D721Med (cell line): ENCODE measurements around the gene LYAR.

ENCODE experiments used
- DNase-seq: peaks from one replicate; pipeline ENCODE4 v3.0.0; 2011; ENCODE audit warnings: low spot score; ENCODE audit not compliant: insufficient read length
- FAIRE-seq: peaks from 2 replicates; lab custom pipeline; 2011; peaks lifted over from hg19 to GRCh38; lab: Jason Lieb, UNC
- TF ChIP-seq, protein P1 (sequence below): IDR thresholded peaks from 2 replicates; pipeline ENCODE4 v1.5.1; 2012; ENCODE audit warnings: mild to moderate bottlenecking, control low read depth; ENCODE audit not compliant: insufficient read depth; ENCODE audit errors: missing control alignments

The LYAR gene

DNA sequence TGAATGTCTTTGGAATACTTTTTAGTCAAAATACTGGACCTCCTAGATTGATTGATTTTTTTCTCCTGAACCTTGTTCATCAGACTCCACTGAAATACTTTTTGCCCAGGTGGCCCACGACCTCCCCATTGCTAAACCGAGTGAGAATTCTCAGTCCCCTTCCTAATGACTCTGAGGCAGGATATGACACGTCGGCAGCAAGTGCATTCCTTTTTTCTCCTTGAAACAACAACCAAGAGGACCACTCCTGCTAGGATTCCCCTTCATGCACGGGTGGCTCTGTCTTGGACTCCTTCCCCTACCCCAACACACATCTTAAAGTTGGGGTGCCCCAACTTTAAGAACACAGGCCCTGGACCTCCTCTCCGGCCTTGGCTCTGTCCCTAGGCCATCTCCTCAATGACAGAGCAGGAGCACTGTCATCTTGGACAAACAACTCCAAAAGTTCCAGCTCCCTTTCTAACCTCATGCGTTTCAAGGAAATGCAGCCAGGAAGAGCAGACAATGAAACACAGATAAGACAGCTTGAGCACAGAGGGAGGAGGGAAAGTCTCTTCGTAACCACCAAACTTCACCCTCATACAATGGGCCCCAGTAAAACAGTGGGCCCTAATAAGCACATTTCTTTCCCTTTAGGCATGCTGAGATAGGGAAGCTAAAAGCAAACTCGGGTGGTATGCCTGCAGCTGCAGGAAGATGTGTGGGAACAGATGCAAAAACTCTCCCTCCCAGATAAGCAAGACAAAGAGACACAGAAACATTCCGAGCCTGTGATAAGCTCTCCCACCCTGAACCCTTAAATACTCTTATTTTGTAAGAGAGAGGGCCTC lies 34.0 kb upstream of the LYAR start:
- DNase-seq, result no peak
- TF ChIP-seq, protein P1, sequence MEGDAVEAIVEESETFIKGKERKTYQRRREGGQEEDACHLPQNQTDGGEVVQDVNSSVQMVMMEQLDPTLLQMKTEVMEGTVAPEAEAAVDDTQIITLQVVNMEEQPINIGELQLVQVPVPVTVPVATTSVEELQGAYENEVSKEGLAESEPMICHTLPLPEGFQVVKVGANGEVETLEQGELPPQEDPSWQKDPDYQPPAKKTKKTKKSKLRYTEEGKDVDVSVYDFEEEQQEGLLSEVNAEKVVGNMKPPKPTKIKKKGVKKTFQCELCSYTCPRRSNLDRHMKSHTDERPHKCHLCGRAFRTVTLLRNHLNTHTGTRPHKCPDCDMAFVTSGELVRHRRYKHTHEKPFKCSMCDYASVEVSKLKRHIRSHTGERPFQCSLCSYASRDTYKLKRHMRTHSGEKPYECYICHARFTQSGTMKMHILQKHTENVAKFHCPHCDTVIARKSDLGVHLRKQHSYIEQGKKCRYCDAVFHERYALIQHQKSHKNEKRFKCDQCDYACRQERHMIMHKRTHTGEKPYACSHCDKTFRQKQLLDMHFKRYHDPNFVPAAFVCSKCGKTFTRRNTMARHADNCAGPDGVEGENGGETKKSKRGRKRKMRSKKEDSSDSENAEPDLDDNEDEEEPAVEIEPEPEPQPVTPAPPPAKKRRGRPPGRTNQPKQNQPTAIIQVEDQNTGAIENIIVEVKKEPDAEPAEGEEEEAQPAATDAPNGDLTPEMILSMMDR, result no peak
- FAIRE-seq, result no peak

DNA sequence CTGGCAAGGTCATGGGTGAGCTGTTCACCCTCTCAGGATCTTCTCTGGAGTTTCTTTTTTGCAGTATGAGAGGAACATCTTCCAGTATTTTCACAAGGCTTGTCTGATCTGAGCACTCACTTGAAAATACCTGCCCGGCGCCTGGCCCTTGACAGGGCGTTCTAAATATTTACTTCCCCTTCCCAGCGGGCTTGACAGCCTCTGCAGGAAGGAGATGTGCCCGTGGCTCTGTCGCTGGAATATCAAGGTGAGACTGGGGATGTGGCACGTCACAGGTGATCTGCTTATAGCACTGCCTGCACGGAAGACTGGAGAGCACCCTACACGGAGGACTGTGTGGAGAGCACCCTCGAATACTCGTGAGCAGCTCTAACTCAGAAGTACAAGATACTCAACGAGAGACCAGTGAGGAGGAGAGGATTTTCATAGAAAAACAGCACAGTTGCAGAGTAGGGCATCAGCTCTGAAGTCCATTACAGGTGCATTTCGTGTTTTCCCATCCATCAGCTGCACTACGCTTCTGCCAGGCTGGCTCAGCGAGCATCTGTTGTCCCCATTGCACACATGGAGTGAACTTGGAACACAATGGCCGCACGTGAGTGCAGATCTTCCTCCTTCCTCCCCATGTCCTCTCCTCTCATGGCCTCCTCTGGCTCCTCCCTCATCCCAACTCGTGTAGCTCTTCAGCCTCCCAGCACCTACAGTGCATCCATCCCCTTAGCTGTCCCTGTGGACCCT lies 32.2 kb upstream of the LYAR start:
- no peak for DNase-seq
- FAIRE-seq, result no peak
- TF ChIP-seq, protein P1, result no peak

DNA sequence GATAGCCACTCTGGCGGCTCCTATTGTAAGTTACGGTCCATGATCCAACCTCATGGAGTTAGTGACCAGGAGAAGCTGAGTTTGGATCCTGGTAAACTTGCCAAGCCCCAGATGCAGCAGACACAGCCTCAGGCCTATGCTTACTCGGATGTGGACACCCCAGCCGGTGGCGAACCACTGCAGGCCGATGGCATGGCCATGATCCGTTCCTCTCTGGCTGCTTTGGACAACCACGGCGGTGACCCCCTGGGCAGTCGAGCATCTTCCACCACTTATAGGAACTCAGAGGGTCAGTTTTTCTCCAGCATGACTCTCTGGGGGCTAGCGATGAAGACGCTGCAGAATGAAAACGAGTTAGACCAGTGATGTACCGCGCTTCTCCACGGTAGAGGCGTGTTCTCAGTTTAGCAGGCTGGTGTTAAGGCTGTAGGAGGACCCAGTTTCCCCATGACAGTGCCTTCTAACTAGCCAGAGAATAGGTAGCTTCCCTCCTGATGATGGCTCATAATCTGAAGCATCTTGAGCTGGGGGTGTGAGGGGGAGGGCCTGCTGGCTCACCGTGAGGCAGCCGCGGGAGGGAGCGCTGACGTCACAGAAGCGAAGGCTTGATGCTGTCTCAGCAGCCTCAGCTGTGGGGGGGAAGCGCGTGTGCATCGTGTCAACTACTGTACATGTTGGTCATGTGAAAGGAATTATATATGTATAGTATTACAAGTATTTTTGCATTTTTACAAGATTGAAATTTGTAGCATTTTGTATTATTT lies 31.2 kb upstream of the LYAR start:
- FAIRE-seq (no peak), DNase-seq (no peak)
- TF ChIP-seq, protein P1, result no peak

DNA sequence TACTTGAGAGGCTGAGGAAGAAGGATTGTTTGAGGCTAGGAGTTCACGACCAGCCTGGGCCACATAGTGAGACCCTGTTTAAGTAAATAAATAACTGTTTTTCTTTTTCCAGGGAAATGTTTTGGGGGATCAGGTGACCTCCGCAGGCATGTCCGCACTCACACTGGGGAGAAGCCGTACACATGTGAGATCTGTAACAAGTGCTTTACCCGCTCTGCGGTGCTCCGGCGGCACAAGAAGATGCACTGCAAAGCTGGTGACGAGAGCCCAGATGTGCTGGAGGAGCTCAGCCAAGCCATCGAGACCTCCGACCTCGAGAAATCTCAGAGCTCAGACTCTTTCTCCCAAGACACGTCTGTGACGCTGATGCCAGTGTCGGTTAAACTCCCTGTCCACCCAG lies 30.6 kb upstream of the LYAR start:
- FAIRE-seq (no peak), DNase-seq (no peak)
- TF ChIP-seq, protein P1, result no peak

DNA sequence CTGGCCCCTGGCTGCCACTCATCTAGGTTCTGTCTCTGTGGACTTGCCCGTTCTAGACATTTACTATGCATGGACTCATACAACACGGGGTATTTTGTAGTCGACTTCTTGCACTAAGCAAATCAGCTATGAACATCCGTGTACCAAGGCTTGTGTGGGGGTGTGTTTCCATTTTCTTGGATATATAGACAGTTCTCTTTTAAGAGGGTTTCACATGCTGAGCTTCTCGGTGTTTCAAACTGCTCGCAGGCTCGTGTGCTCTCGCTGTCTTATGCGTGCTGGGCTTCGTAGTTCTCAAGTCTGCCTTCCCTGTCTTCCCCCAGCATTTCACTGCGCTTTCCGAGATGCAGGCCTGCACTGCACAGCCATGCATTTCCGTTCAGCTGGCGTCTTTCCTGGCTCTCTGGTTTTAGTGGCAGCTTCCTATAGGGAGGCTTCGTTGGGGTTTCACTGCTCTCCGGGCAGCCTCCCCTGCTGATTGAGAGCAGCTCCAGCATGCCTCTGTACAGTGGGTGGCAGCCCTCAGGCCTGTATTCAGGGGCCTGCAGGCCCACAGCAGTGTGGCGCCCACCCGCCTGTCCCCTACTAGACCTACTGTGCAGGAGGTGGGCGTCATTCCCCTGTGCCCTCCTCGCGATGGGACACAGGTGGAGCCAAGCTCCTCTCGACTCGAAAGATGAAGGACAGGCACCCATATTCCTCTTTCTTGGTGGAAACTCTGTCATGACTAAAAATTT lies 27.7 kb upstream of the LYAR start:
- DNase-seq (no peak), FAIRE-seq (no peak)
- TF ChIP-seq, protein P1, result no peak

DNA sequence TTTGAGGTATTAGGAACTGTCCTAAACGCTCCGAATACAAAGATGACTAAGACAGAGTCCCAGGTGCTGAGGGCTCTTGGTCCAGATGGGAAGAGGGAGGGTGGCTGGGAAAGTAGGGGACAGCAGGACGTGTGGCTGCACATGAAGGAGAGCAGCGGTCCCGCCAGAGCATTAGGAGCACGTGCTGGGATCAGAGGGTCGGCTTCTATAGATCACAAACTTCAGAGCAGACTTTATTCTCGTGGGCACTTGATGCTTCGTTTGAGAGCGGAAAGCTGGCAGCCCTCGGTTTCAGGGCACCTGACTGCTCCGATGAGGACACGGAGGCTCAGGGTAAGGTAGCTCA lies 26.2 kb upstream of the LYAR start:
- TF ChIP-seq, protein P1, result no peak
- no peak for DNase-seq
- FAIRE-seq, result no peak
